ENCODE measurements around the gene IGSF9B.

The IGSF9B gene

GRCh38 chr11:133951327-133952198 lies 5.2 kb downstream of the IGSF9B start:
- no peaks in the 10 kb centered on the region for H3K9me2 ChIP-seq (replicated peaks; ENCODE audit: insufficient read depth, low read length)
- H3K27me3 ChIP-seq (ENCODE audit: low read length) = no peaks in the 10 kb centered on the region
- no peak for TF ChIP-seq EZH2phosphoT487 (conservative IDR thresholded peaks at IDR 0.05; ENCODE audit: low read length)
- no peak for TF ChIP-seq CTCF (IDR thresholded peaks at IDR 0.05; ENCODE audit: insufficient read depth, low read length, poor library complexity, severe bottlenecking)
- H3K27ac ChIP-seq (ENCODE audit: low read depth, low read length) = no peak overlapping the region
- H3K9me3 ChIP-seq (ENCODE audit: insufficient read depth, low read length) = no peaks in the 10 kb centered on the region
- H3F3A ChIP-seq (ENCODE audit: insufficient read depth) = no peaks in the 10 kb centered on the region
- H3K4me2 ChIP-seq (ENCODE audit: low read depth, low read length, poor library complexity, severe bottlenecking) = no peak overlapping the region
- no peak overlapping the region for H2AFZ ChIP-seq (ENCODE audit: low read depth, low read length, severe bottlenecking)
- H3K4me3 ChIP-seq (ENCODE audit: insufficient read depth, low read length, poor library complexity, severe bottlenecking) = no peak overlapping the region
- no peak overlapping the region for H3K9ac ChIP-seq (ENCODE audit: low read length)
- H3K79me2 ChIP-seq (ENCODE audit: insufficient read depth, low read length) = no peaks in the 10 kb centered on the region
- H4K20me1 ChIP-seq (ENCODE audit: low read depth, low read length) = no peaks in the 10 kb centered on the region
- no peaks in the 10 kb centered on the region for H3K36me3 ChIP-seq (ENCODE audit: low read length)

DNA sequence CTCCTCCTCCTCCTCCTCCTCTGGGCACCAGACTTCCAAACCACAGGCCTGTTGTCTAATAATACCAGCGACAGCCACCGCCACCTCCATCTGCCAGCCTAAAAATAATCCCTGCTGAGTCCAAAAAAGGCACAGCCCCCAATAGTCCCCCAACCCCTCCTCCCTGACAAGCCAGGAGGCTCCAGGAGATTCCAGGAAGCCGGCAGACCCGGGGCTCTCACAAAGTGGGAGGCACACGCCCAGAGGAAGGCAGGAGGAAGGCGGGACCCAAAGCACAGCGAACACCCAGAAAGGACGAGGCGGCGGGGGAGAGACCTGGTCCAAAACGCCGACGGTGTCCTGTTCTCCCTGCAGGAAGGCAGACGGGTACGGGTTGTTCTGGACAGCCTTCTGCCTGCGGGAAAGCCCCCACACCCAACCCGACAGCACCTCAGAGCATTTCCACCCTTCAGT lies 5.9 kb downstream of the IGSF9B start:
- Histone ChIP-seq H3F3A (ENCODE audit: insufficient read depth) (no peaks in the 10 kb centered on the region), H4K20me1 (ENCODE audit: low read depth, low read length) (no peaks in the 10 kb centered on the region), H3K36me3 (ENCODE audit: low read length) (no peaks in the 10 kb centered on the region), H3K9me3 (ENCODE audit: insufficient read depth, low read length) (no peaks in the 10 kb centered on the region), H3K9me2 (replicated peaks; ENCODE audit: insufficient read depth, low read length) (no peaks in the 10 kb centered on the region), H3K4me3 (ENCODE audit: insufficient read depth, low read length, poor library complexity, severe bottlenecking) (no peak overlapping the region), H3K79me2 (ENCODE audit: insufficient read depth, low read length) (no peaks in the 10 kb centered on the region), H3K9ac (ENCODE audit: low read length) (no peak overlapping the region), H3K4me2 (ENCODE audit: low read depth, low read length, poor library complexity, severe bottlenecking) (no peak overlapping the region), H3K27ac (ENCODE audit: low read depth, low read length) (no peak overlapping the region), H2AFZ (ENCODE audit: low read depth, low read length, severe bottlenecking) (no peak overlapping the region), H3K27me3 (ENCODE audit: low read length) (no peaks in the 10 kb centered on the region)
- TF ChIP-seq EZH2phosphoT487 (conservative IDR thresholded peaks at IDR 0.05; ENCODE audit: low read length) (no peak), CTCF (IDR thresholded peaks at IDR 0.05; ENCODE audit: insufficient read depth, low read length, poor library complexity, severe bottlenecking) (no peak)

DNA sequence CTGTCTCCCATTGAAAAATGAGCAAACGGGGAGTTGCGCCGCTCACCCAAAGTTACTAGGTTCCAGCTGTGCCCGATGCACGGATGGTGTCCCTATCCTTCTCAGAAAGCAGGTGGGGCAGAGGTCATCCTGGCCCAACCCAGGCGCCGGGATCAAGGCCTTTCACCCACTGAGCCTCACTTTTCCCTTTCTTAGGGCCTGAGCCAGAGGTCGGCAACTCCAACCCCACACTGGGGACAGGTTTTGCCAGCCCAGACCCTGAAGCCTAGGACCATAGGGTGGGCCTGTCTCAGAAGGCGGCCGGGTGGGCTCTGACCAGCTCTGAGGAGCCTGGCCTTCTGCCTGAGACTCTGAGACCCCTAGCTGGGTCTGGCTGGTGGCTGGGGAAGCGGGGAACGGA lies 6.3 kb downstream of the IGSF9B start:
- H3K79me2 ChIP-seq (ENCODE audit: insufficient read depth, low read length) = no peaks in the 10 kb centered on the region
- H3K4me3 ChIP-seq (ENCODE audit: insufficient read depth, low read length, poor library complexity, severe bottlenecking) = no peak overlapping the region
- H3K9ac ChIP-seq (ENCODE audit: low read length) = no peak overlapping the region
- H3K9me2 ChIP-seq (replicated peaks; ENCODE audit: insufficient read depth, low read length) = no peaks in the 10 kb centered on the region
- TF ChIP-seq EZH2phosphoT487 (conservative IDR thresholded peaks at IDR 0.05; ENCODE audit: low read length) (no peak), CTCF (IDR thresholded peaks at IDR 0.05; ENCODE audit: insufficient read depth, low read length, poor library complexity, severe bottlenecking) (no peak)
- no peak overlapping the region for H3K4me2 ChIP-seq (ENCODE audit: low read depth, low read length, poor library complexity, severe bottlenecking)
- no peaks in the 10 kb centered on the region for H3F3A ChIP-seq (ENCODE audit: insufficient read depth)
- no peak overlapping the region for H3K27ac ChIP-seq (ENCODE audit: low read depth, low read length)
- no peaks in the 10 kb centered on the region for H4K20me1 ChIP-seq (ENCODE audit: low read depth, low read length)
- no peaks in the 10 kb centered on the region for H3K9me3 ChIP-seq (ENCODE audit: insufficient read depth, low read length)
- H2AFZ ChIP-seq (ENCODE audit: low read depth, low read length, severe bottlenecking) = no peak overlapping the region
- H3K27me3 ChIP-seq (ENCODE audit: low read length) = no peaks in the 10 kb centered on the region
- no peaks in the 10 kb centered on the region for H3K36me3 ChIP-seq (ENCODE audit: low read length)
